Measurements from ENCODE around the gene PRKCH. TPM values are rescaled to one million over a fixed set of nuclear protein-coding genes. Genes with fewer than 3 reads are reported as not detected.

The PRKCH gene
- total RNA-seq, 1 experiment from 2014 or later, result 10.3 TPM

GRCh38 chr14:61544448-61545330 lies 223.3 kb downstream of the PRKCH start (continued):
- no peak for TF ChIP-seq FOXP1 (CRISPR knock-in tag; IDR thresholded peaks at IDR 0.05; ENCODE audit: borderline replicate concordance)
- TF ChIP-seq PRDM15 (CRISPR knock-in tag; IDR thresholded peaks at IDR 0.05), result no peak
- no peak for TF ChIP-seq ZNF425 (CRISPR knock-in tag; conservative IDR thresholded peaks at IDR 0.05)
- TF ChIP-seq MLX (CRISPR knock-in tag; IDR thresholded peaks at IDR 0.05), result no peak
- no peak for TF ChIP-seq ZNF317 (CRISPR knock-in tag; IDR thresholded peaks at IDR 0.05; ENCODE audit: borderline replicate concordance, low read depth)
- no peak for TF ChIP-seq HMGXB4 (CRISPR knock-in tag; IDR thresholded peaks at IDR 0.05)
- TF ChIP-seq, protein P1, sequence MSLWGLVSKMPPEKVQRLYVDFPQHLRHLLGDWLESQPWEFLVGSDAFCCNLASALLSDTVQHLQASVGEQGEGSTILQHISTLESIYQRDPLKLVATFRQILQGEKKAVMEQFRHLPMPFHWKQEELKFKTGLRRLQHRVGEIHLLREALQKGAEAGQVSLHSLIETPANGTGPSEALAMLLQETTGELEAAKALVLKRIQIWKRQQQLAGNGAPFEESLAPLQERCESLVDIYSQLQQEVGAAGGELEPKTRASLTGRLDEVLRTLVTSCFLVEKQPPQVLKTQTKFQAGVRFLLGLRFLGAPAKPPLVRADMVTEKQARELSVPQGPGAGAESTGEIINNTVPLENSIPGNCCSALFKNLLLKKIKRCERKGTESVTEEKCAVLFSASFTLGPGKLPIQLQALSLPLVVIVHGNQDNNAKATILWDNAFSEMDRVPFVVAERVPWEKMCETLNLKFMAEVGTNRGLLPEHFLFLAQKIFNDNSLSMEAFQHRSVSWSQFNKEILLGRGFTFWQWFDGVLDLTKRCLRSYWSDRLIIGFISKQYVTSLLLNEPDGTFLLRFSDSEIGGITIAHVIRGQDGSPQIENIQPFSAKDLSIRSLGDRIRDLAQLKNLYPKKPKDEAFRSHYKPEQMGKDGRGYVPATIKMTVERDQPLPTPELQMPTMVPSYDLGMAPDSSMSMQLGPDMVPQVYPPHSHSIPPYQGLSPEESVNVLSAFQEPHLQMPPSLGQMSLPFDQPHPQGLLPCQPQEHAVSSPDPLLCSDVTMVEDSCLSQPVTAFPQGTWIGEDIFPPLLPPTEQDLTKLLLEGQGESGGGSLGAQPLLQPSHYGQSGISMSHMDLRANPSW (CRISPR knock-in tag; conservative IDR thresholded peaks at IDR 0.05; ENCODE audit: low read depth), result no peak

- Mint-ChIP-seq H3K4me3 (no peak overlapping the region), H3K27me3 (ENCODE audit: low read depth) (no peaks in the 10 kb centered on the region), H3K9me3 (no peaks in the 10 kb centered on the region), H3K27ac (no peak overlapping the region), H3K36me3 (no peaks in the 10 kb centered on the region), H3K4me1 (peaks cover 9% of the 10 kb centered on the region)
- DNase-seq (ENCODE audit: low spot score) (no peak), ATAC-seq (no peak)
- ChIA-PET CTCF (interaction anchor here (1.1 to 1.7 kb wide), 2 partner anchors 63 to 68 kb away, joined by 3 to 6 read pairs; no protein-coding TSS in a partner anchor), POLR2A (no interaction called here)
- TF ChIP-seq, protein P2, sequence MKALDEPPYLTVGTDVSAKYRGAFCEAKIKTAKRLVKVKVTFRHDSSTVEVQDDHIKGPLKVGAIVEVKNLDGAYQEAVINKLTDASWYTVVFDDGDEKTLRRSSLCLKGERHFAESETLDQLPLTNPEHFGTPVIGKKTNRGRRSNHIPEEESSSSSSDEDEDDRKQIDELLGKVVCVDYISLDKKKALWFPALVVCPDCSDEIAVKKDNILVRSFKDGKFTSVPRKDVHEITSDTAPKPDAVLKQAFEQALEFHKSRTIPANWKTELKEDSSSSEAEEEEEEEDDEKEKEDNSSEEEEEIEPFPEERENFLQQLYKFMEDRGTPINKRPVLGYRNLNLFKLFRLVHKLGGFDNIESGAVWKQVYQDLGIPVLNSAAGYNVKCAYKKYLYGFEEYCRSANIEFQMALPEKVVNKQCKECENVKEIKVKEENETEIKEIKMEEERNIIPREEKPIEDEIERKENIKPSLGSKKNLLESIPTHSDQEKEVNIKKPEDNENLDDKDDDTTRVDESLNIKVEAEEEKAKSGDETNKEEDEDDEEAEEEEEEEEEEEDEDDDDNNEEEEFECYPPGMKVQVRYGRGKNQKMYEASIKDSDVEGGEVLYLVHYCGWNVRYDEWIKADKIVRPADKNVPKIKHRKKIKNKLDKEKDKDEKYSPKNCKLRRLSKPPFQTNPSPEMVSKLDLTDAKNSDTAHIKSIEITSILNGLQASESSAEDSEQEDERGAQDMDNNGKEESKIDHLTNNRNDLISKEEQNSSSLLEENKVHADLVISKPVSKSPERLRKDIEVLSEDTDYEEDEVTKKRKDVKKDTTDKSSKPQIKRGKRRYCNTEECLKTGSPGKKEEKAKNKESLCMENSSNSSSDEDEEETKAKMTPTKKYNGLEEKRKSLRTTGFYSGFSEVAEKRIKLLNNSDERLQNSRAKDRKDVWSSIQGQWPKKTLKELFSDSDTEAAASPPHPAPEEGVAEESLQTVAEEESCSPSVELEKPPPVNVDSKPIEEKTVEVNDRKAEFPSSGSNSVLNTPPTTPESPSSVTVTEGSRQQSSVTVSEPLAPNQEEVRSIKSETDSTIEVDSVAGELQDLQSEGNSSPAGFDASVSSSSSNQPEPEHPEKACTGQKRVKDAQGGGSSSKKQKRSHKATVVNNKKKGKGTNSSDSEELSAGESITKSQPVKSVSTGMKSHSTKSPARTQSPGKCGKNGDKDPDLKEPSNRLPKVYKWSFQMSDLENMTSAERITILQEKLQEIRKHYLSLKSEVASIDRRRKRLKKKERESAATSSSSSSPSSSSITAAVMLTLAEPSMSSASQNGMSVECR (CRISPR knock-in tag; IDR thresholded peaks at IDR 0.05; ENCODE audit: borderline replicate concordance), result no peak
- no peak for TF ChIP-seq ZMAT4 (CRISPR knock-in tag; IDR thresholded peaks at IDR 0.05)
- TF ChIP-seq MLX (CRISPR knock-in tag; IDR thresholded peaks at IDR 0.05), result no peak
- no peak for TF ChIP-seq JUN (CRISPR knock-in tag; IDR thresholded peaks at IDR 0.05)
- TF ChIP-seq, protein P1 (CRISPR knock-in tag; conservative IDR thresholded peaks at IDR 0.05; ENCODE audit: low read depth), result no peak
Measured at GRCh38 chr14:61545726-61546455, 224.5 kb downstream of the PRKCH start.

Measured in WTC11 (cell line).